Measurements from ENCODE around the gene SEPHS1.

DNA sequence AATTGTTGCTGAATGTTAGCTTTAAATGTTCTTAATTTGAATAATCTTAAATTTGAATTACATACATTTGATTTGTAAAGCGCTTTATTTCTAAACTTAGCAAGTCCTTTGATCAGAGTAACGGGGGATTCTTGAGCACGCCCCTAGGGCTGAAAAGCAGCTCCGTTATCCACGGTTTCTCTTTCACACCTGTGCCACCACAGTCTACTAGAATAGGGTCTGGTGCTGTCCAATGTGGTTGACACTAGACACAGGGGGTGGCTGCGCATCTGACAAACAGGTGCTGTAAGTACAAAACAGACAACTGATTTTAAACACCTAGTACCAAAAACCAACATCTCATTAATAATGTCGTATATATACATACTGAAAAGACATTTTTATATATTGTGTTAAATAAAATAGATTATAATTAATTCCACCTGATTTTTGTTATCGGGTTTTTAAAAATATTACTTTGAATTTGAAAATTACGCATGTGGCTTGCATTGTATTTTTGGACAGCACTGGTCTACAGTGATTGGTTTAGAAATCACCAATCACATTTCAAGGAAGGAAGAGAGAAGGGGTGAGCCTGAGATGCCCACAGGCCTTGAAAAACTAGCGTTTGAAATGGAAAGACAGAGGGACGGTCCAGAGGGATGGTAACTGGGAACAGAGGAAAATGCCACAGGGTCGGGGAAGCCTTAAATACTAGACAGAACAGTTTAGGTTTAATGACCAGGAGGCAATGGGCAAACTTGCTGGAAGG is 7.3 kb downstream of the SEPHS1 start:
- TF ChIP-seq TAF1 (IDR thresholded peaks at IDR 0.05; ENCODE audit: borderline replicate concordance, low read depth, low read length) (no peak), TCF12 (IDR thresholded peaks at IDR 0.05) (no peak), EP300 (IDR thresholded peaks at IDR 0.05; ENCODE audit: borderline replicate concordance in 1 of 2, low read depth in 1 of 2, low read length in 1 of 2) (no peak), NRF1 (IDR thresholded peaks at IDR 0.05; ENCODE audit: low read depth, low read length) (no peak), CHD2 (IDR thresholded peaks at IDR 0.05; ENCODE audit: low read length, partially characterized antibody) (no peak), YY1 (IDR thresholded peaks at IDR 0.05; ENCODE audit: low read depth) (no peak), SMC3 (IDR thresholded peaks at IDR 0.05; ENCODE audit: low read depth, low read length) (no peak), USF1 (IDR thresholded peaks at IDR 0.05; ENCODE audit: borderline replicate concordance, low read depth) (no peak), FOXM1 (IDR thresholded peaks at IDR 0.05; ENCODE audit: low read depth) (no peak)
- TF ChIP-seq, protein P1, sequence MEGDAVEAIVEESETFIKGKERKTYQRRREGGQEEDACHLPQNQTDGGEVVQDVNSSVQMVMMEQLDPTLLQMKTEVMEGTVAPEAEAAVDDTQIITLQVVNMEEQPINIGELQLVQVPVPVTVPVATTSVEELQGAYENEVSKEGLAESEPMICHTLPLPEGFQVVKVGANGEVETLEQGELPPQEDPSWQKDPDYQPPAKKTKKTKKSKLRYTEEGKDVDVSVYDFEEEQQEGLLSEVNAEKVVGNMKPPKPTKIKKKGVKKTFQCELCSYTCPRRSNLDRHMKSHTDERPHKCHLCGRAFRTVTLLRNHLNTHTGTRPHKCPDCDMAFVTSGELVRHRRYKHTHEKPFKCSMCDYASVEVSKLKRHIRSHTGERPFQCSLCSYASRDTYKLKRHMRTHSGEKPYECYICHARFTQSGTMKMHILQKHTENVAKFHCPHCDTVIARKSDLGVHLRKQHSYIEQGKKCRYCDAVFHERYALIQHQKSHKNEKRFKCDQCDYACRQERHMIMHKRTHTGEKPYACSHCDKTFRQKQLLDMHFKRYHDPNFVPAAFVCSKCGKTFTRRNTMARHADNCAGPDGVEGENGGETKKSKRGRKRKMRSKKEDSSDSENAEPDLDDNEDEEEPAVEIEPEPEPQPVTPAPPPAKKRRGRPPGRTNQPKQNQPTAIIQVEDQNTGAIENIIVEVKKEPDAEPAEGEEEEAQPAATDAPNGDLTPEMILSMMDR (IDR thresholded peaks at IDR 0.05), result no peak
- TF ChIP-seq, protein P2, sequence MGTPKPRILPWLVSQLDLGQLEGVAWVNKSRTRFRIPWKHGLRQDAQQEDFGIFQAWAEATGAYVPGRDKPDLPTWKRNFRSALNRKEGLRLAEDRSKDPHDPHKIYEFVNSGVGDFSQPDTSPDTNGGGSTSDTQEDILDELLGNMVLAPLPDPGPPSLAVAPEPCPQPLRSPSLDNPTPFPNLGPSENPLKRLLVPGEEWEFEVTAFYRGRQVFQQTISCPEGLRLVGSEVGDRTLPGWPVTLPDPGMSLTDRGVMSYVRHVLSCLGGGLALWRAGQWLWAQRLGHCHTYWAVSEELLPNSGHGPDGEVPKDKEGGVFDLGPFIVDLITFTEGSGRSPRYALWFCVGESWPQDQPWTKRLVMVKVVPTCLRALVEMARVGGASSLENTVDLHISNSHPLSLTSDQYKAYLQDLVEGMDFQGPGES (IDR thresholded peaks at IDR 0.05; ENCODE audit: low read depth, low read length), result no peak

Measured in SK-N-SH (cell line).